ENCODE measurements around the gene RLF. TPM values are rescaled to one million over a fixed set of nuclear protein-coding genes. Genes with fewer than 3 reads are reported as not detected.
A peak's percentile ranks its signal among the peaks of the same experiment; 100 is the strongest.

Gene RLF
- total and polyA plus RNA-seq, 9 of the 15 experiments (the other 6 are each of a cell fraction or from before 2014, with no cell fraction given): 3.6 to 35.0 (median 21.2) TPM

DNA sequence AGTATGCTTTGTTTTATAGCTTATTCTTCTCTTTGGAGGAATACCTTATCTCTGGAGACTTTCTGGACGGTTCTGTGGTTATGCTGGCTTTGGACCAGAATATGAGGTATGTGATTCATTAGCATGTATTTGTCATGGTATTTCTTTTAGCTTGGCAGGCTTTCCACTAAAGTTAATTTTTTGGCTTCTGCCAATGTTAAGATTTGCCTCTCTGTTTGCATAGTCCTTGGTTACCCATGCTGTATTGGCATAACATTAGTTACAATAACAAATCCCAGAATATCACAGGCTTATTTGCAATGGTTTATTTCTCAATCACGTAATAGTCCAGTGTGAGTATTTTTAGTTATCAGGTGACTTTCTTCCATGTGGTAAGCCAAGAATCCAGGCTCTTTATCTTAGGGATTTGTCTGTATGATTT is 106.6 kb downstream of the RLF start:
- no TSS peak for BruUV-seq (replicated peaks)
- Histone ChIP-seq H3K9me1 (ENCODE audit: control insufficient read depth, insufficient read depth, low read length) (no peaks in the 10 kb centered on the region), H3K9ac (ENCODE audit: insufficient read depth in 1 of 2, low read depth in 2 of 2, low read length in 2 of 2) (no peak overlapping the region), H3K27ac (ENCODE audit: extremely low read depth, low read depth, low read length) (no peak overlapping the region), H3K27me3 (ENCODE audit: control insufficient read depth in 2 of 2, insufficient read depth in 2 of 2, low read length in 2 of 2) (no peaks in the 10 kb centered on the region), H2AFZ (ENCODE audit: low read depth, low read length) (no peak overlapping the region), H3K4me2 (ENCODE audit: insufficient read depth, low read length) (no peak overlapping the region), H3K4me3 (no peak overlapping the region), H4K20me1 (replicated peaks; ENCODE audit: control insufficient read depth, insufficient read depth, low read length) (no peaks in the 10 kb centered on the region), H3K36me3 (ENCODE audit: control insufficient read depth, insufficient read depth, low read length) (peaks cover 93% of the 10 kb centered on the region), H3K4me1 (replicated peaks in 1 of 2; ENCODE audit: control insufficient read depth in 2 of 2, insufficient read depth in 2 of 2, low read length in 2 of 2) (no peaks in the 10 kb centered on the region), H3K9me3 (replicated peaks; ENCODE audit: control insufficient read depth, insufficient read depth, low read depth, low read length) (no peaks in the 10 kb centered on the region), H3K79me2 (ENCODE audit: control insufficient read depth, insufficient read depth, low read length) (peaks cover 33% of the 10 kb centered on the region)
- 80% methylated on average over 2 of the region's 2 CpGs for WGBS (ENCODE audit: insufficient coverage, low coverage, missing lambda C conversion rate)
- TF ChIP-seq BACH1 (tag; IDR thresholded peaks at IDR 0.05): no peak
- no peak for TF ChIP-seq SREBF2 (CRISPR knock-in tag; IDR thresholded peaks at IDR 0.05)
- TF ChIP-seq MEF2D (tag; conservative IDR thresholded peaks at IDR 0.05; ENCODE audit: low read depth): no peak
- no peak for TF ChIP-seq NELFE (IDR thresholded peaks at IDR 0.05; ENCODE audit: insufficient read depth, insufficient read length)
- TF ChIP-seq ZBTB1 (CRISPR knock-in tag; IDR thresholded peaks at IDR 0.05; ENCODE audit: borderline replicate concordance, low read depth): no peak
- TF ChIP-seq PTBP1 (IDR thresholded peaks at IDR 0.05; ENCODE audit: low read depth, low read length): no peak
- TF ChIP-seq ZBTB2 (IDR thresholded peaks at IDR 0.05): no peak
- TF ChIP-seq ARID1B (IDR thresholded peaks at IDR 0.05): no peak
- no peak for TF ChIP-seq ILF3 (IDR thresholded peaks at IDR 0.05; ENCODE audit: borderline replicate concordance)
- TF ChIP-seq UBTF (IDR thresholded peaks at IDR 0.05; ENCODE audit: borderline replicate concordance in 1 of 2, low read depth in 2 of 2, low read length in 2 of 2): no peak
- no peak for TF ChIP-seq CHCHD3 (CRISPR knock-in tag; IDR thresholded peaks at IDR 0.05)
- TF ChIP-seq CBX1 (IDR thresholded peaks at IDR 0.05; ENCODE audit: low read depth): no peak
- TF ChIP-seq NCOA6 (IDR thresholded peaks at IDR 0.05): no peak
- TF ChIP-seq ZNF212 (CRISPR knock-in tag; IDR thresholded peaks at IDR 0.05): no peak
- intact Hi-C loops (cut with micrococcal nuclease): no loop called here
- peak; percentile 32 for FAIRE-seq
- DNase-seq (ENCODE audit: extremely low read depth in 1 of 4, low spot score in 3 of 4): no peak
- CTCF ChIA-PET (ENCODE audit: low intra/inter-chr PET ratio): no interaction called here
- POLR2A ChIA-PET: interaction anchor here (0.6 to 1.1 kb wide), 3 partner anchors 12 to 23 kb away, joined by 3 to 4 read pairs (median 4); partner anchors contain the start of gene TMCO2
- ATAC-seq: no peak
- in situ Hi-C loops (cut with MboI): no loop called here
